GM23248 (cell line): Measurements from ENCODE around the gene TPRG1.

ENCODE experiments used
- EZH2 ChIP-seq: fragments of 200-600 bp; sonication (generic); IDR thresholded peaks from 2 replicates; pipeline ENCODE4 v1.6.1; 2018; ENCODE audit warnings: antibody characterized with exemption, mild to moderate bottlenecking; ENCODE audit not compliant: insufficient read depth, poor library complexity, severe bottlenecking
- EZH2phosphoT487 ChIP-seq: fragments of 200-600 bp; sonication (generic); IDR thresholded peaks from 2 replicates; pipeline ENCODE4 v1.6.1; 2018; ENCODE audit warnings: antibody characterized with exemption, moderate library complexity, mild to moderate bottlenecking, low read depth; ENCODE audit not compliant: insufficient read depth

GRCh38 chr3:189146848-189147247 lies 24.9 kb upstream of the TPRG1 start:
- TF ChIP-seq EZH2 (no peak), EZH2phosphoT487 (no peak)
